Suprapubic skin (tissue), 4 donors: ENCODE data around the gene PCDHGA3. TPM values are rescaled to one million over a fixed set of nuclear protein-coding genes. Genes with fewer than 3 reads are reported as not detected.
"Not testable (repeated sequence)": the region's sequence is repeated elsewhere in the genome, so short reads cannot be mapped to it uniquely, and the experiment has no call there.

Experiments used
- DNase-seq, 2 donors: peaks; one replicate each; pipeline ENCODE4 v3.0.0-alpha.2; 2019; ENCODE audit warnings: low spot score in 2 of 2
- H3K27ac ChIP-seq: fragments of 200-600 bp; sonication (generic); one replicate; pipeline ENCODE4 v1.5.1; 2019
- H3K27me3 ChIP-seq: fragments of 200-600 bp; sonication (generic); one replicate; pipeline ENCODE4 v1.5.1; 2019
- H3K36me3 ChIP-seq: fragments of 200-600 bp; sonication (generic); one replicate; pipeline ENCODE4 v1.5.1; 2019
- H3K4me1 ChIP-seq: fragments of 200-600 bp; sonication (generic); one replicate; pipeline ENCODE4 v1.5.1; 2019
- H3K4me3 ChIP-seq: fragments of 200-600 bp; sonication (generic); one replicate; pipeline ENCODE4 v1.5.1; 2019; ENCODE audit warnings: mild to moderate bottlenecking
- H3K9me3 ChIP-seq: fragments of 200-600 bp; sonication (generic); one replicate; pipeline ENCODE4 v1.5.1; 2019
- CTCF ChIP-seq, 2 donors: fragments of 200-600 bp in 1 of 2; fragments of 450-650 bp in 1 of 2; sonication (generic) in 1 of 2; IDR thresholded peaks; one replicate each; pipeline ENCODE4 v1.5.1; 2016 to 2019; ENCODE audit warnings: antibody characterized with exemption in 2 of 2, mild to moderate bottlenecking in 1 of 2, moderate library complexity in 1 of 2
- EP300 ChIP-seq: sonication (generic); formaldehyde crosslinking; IDR thresholded peaks from one replicate; pipeline ENCODE4 v1.6.1; 2017; ENCODE audit warnings: antibody characterized with exemption
- POLR2A ChIP-seq, 2 donors: fragments of 450-650 bp; IDR thresholded peaks; one replicate each; pipeline ENCODE4 v1.6.1; 2017; ENCODE audit warnings: antibody characterized with exemption in 2 of 2, mild to moderate bottlenecking in 2 of 2, moderate library complexity in 2 of 2
- POLR2AphosphoS5 ChIP-seq, 3 donors: sonication (generic); formaldehyde crosslinking; IDR thresholded peaks; one replicate each; pipeline ENCODE4 v1.6.1; 2017; ENCODE audit warnings: antibody characterized with exemption in 3 of 3
- WGBS: methylation state at CpG from one replicate; pipeline ENCODE4 v1.1.5; 2018; 5-methylcytosine and 5-hydroxymethylcytosine counted together
- total RNA-seq, 4 donors: library from RNA; depleted of rRNA; stranded (reverse); fragments of >200 nt; gene quantifications; one replicate each; pipeline ENCODE4 v1.1.0, GENCODE V29; 2016

The PCDHGA3 gene
- total RNA-seq, 4 donors from 2014 or later, result 1.3 to 2.3 (median 1.7) TPM

DNA sequence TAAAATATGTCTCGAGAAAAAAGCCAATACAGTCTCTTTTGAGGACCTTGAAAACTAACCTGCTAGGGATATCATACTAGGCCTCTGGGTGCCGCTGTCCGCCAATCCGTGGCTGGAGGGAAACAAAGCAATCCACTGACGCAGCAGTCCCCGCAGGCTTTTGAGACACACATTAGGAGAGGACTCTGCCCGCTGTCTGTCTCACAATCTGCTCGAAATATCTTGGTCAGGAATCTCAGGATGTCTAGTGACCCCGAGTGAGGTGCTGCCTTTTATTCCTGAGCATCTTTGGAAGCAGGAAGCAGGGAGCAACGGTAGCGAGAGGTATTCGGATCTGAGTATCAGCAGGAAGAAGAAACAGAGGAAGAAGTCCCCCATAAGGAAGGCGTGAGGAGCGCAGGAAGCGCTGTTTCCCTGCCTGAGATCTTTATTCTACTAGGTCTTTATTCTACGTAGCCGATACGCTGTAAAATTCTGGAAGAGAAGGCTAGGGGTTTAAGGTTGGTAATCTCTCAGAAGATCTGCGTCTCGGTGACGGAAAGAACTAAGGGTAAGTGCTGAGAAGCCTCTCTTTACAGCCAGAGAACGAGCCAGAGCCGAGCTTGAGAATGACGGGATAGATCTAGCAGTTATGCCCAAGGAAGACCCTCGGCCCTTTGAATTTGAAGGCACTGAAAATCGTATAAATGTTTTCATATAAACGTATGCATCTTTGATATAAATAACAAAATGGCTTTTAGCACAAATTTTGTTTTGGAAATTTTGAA lies 17.4 kb upstream of the PCDHGA3 start:
- H3K27ac ChIP-seq, result no peak overlapping the region

GRCh38 chr5:141328231-141328630 lies 15.4 kb upstream of the PCDHGA3 start:
- Histone ChIP-seq H3K27ac (no peak overlapping the region), H3K9me3 (peaks cover 43% of the 10 kb centered on the region), H3K27me3 (peaks cover 34% of the 10 kb centered on the region), H3K36me3 (no peaks in the 10 kb centered on the region), H3K4me1 (no peaks in the 10 kb centered on the region), H3K4me3 (no peak overlapping the region)
- WGBS, result 100% methylated on average over 2 of the region's 8 CpGs
- DNase-seq, result no peak
- TF ChIP-seq CTCF (IDR thresholded peaks at IDR 0.05) (no peak), POLR2A (IDR thresholded peaks at IDR 0.05) (no peak), POLR2AphosphoS5 (IDR thresholded peaks at IDR 0.05) (no peak), EP300 (no peak)

More for the DNA sequence above, 17.4 kb upstream of the PCDHGA3 start:
- TF ChIP-seq POLR2AphosphoS5 (IDR thresholded peaks at IDR 0.05) (no peak), EP300 (no peak), POLR2A (IDR thresholded peaks at IDR 0.05) (no peak), CTCF (IDR thresholded peaks at IDR 0.05) (peak in 1 of 2 donors; percentile 18)
- Histone ChIP-seq H3K9me3 (peaks cover 26% of the 10 kb centered on the region), H3K4me1 (no peaks in the 10 kb centered on the region), H3K4me3 (peak overlapping the region; percentile 35), H3K27me3 (peaks cover 15% of the 10 kb centered on the region), H3K36me3 (no peaks in the 10 kb centered on the region)
- 15% methylated on average over 27 of the region's 27 CpGs for WGBS
- DNase-seq, result no peak

DNA sequence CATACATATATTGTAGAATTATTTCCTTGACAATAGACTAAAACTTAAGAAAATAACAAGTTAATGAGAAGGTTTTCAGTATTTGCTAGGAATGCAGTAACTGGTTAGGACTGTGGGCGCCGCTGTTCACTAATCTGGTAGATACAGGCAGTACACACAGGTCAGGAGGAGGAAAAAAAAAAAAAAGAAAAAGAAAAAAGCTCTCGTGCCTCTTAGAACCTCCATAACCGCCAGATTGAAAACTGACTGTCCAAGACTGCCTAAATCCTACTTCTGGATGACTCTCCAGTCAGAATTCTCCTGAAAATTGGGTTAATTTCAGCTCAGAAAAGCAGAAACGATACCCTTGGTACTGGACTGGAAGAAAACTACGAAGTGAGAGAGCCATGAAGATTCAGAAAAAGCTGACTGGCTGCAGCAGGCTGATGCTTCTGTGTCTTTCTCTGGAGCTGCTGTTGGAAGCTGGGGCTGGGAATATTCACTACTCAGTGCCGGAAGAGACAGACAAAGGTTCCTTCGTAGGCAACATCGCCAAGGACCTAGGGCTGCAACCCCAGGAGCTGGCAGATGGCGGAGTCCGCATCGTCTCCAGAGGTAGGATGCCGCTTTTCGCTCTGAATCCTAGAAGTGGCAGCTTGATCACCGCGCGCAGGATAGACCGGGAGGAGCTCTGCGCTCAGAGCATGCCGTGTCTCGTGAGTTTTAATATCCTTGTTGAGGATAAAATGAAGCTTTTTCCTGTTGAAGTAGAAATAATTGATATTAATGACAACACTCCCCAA lies 13.1 kb upstream of the PCDHGA3 start, which contains the start of gene PCDHGA1:
Gene PCDHGA1, plus strand, starts transcription at position 216 of the 782 bp plus-strand sequence.
- 27% methylated on average over 21 of the region's 21 CpGs for WGBS
- Histone ChIP-seq H3K9me3 (peaks cover 43% of the 10 kb centered on the region), H3K36me3 (no peaks in the 10 kb centered on the region), H3K4me1 (no peaks in the 10 kb centered on the region), H3K27me3 (peaks cover 46% of the 10 kb centered on the region), H3K4me3 (no peak within 1 kb of the TSS), H3K27ac (no peak within 1 kb of the TSS)
- TF ChIP-seq CTCF (IDR thresholded peaks at IDR 0.05), result no peak
- no peak for TF ChIP-seq POLR2AphosphoS5 (IDR thresholded peaks at IDR 0.05)
- no peak for TF ChIP-seq EP300
- no peak for TF ChIP-seq POLR2A (IDR thresholded peaks at IDR 0.05)
- no peak for DNase-seq

DNA sequence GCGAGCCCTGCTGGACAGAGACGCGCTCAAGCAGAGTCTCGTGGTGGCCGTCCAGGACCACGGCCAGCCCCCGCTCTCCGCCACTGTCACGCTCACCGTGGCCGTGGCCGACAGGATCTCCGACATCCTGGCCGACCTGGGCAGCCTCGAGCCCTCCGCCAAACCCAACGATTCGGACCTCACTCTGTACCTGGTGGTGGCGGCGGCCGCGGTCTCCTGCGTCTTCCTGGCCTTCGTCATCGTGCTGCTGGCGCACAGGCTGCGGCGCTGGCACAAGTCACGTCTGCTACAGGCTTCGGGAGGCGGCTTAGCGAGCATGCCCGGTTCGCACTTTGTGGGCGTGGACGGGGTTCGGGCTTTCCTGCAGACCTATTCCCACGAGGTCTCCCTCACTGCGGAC lies 11.1 kb upstream of the PCDHGA3 start:
- Histone ChIP-seq H3K9me3 (peaks cover 33% of the 10 kb centered on the region), H3K27me3 (peaks cover 46% of the 10 kb centered on the region)
- H3K27ac ChIP-seq, H3K4me3 ChIP-seq, H3K4me1 ChIP-seq, H3K36me3 ChIP-seq, DNase-seq: not testable (repeated sequence)
- 25% methylated on average over 9 of the region's 39 CpGs for WGBS

- Histone ChIP-seq H3K36me3 (no peaks in the 10 kb centered on the region), H3K4me1 (peaks cover 4% of the 10 kb centered on the region), H3K27ac (no peak within 1 kb of the TSS), H3K27me3 (peaks cover 24% of the 10 kb centered on the region), H3K9me3 (peaks cover 22% of the 10 kb centered on the region), H3K4me3 (peak within 1 kb of the TSS; percentile 37)
- WGBS, result 15% methylated on average over 22 of the region's 27 CpGs
- no peak for DNase-seq
- TF ChIP-seq EP300 (no peak), CTCF (IDR thresholded peaks at IDR 0.05) (peak in 1 of 2 donors; percentile 1), POLR2A (IDR thresholded peaks at IDR 0.05) (no peak), POLR2AphosphoS5 (IDR thresholded peaks at IDR 0.05) (no peak)
These were observed 4.9 kb upstream of the PCDHGA3 start, which contains the start of gene PCDHGA2 for GRCh38 chr5:141338538-141339306. Gene PCDHGA2, plus strand, starts transcription at chr5:141338760.

DNA sequence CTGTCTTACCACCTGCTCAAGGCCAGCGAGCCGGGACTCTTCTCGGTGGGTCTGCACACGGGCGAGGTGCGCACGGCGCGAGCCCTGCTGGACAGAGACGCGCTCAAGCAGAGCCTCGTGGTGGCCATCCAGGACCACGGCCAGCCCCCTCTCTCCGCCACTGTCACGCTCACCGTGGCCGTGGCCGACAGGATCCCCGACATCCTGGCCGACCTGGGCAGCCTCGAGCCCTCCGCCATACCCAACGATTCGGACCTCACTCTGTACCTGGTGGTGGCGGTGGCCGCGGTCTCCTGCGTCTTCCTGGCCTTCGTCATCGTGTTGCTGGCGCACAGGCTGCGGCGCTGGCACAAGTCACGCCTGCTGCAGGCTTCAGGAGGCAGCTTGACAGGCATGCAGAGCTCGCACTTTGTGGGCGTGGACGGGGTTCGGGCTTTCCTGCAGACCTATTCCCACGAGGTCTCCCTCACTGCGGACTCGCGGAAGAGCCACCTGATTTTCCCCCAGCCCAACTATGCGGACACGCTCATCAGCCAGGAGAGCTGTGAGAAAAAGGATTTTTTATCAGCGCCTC lies 2.8 kb upstream of the PCDHGA3 start:
- H3K27ac ChIP-seq, H3K4me1 ChIP-seq, DNase-seq, H3K36me3 ChIP-seq, H3K4me3 ChIP-seq: not testable (repeated sequence)
- peaks cover 35% of the 10 kb centered on the region for H3K9me3 ChIP-seq
- peaks cover 16% of the 10 kb centered on the region for H3K27me3 ChIP-seq
- 69% methylated on average over 11 of the region's 45 CpGs for WGBS
